HepG2 (cell line): ENCODE data around the gene AJM1. TPM values are rescaled to one million over a fixed set of nuclear protein-coding genes. Genes with fewer than 3 reads are reported as not detected.

Source experiments
- ARID2 ChIP-seq: sonication (generic); formaldehyde crosslinking; IDR thresholded peaks from 2 replicates; pipeline ENCODE4 v1.8.1; 2022; ENCODE audit warnings: mild to moderate bottlenecking, missing genetic modification reagents, borderline replicate concordance
- ATF7-NPFF ChIP-seq: sonication (generic); formaldehyde crosslinking; IDR thresholded peaks from 2 replicates; pipeline ENCODE4 v1.8.1; 2023; ENCODE audit warnings: mild to moderate bottlenecking, low read depth, missing genetic modification reagents, moderate library complexity
- ATM ChIP-seq: fragments of 450-650 bp; IDR thresholded peaks from 2 replicates; pipeline ENCODE4 v1.7.1; 2017; ENCODE audit warnings: mild to moderate bottlenecking, borderline replicate concordance
- CEBPG ChIP-seq: IDR thresholded peaks from 2 replicates; pipeline ENCODE4 v1.6.1; 2016
- HDAC1 ChIP-seq: sonication (generic); formaldehyde crosslinking; IDR thresholded peaks from 2 replicates; pipeline ENCODE4 v1.5.1; 2020; ENCODE audit warnings: mild to moderate bottlenecking, missing genetic modification reagents
- HOXA5 ChIP-seq: sonication (generic); formaldehyde crosslinking; IDR thresholded peaks from 2 replicates; pipeline ENCODE4 v1.4.0; 2020; ENCODE audit warnings: missing genetic modification reagents
- RXRB ChIP-seq: IDR thresholded peaks from 2 replicates; pipeline ENCODE4 v1.6.1; 2016; ENCODE audit warnings: borderline replicate concordance, missing genetic modification reagents, missing compliant biosample characterization
- TARDBP ChIP-seq: sonication (generic); formaldehyde crosslinking; IDR thresholded peaks from 2 replicates; pipeline ENCODE4 v1.8.0; 2022; ENCODE audit warnings: mild to moderate bottlenecking, missing genetic modification reagents
- TMF1 ChIP-seq: sonication (generic); formaldehyde crosslinking; IDR thresholded peaks from 2 replicates; pipeline ENCODE4 v1.8.1; 2022; ENCODE audit warnings: low read depth, missing genetic modification reagents
- ZNF251 ChIP-seq: sonication (generic); formaldehyde crosslinking; IDR thresholded peaks from 2 replicates; pipeline ENCODE4 v1.9.0; 2021; ENCODE audit warnings: mild to moderate bottlenecking, missing genetic modification reagents
- ZNF44 ChIP-seq: sonication (generic); formaldehyde crosslinking; IDR thresholded peaks from 2 replicates; pipeline ENCODE4 v1.5.1; 2020; ENCODE audit warnings: mild to moderate bottlenecking, missing genetic modification reagents
- ZNF615 ChIP-seq: sonication (generic); formaldehyde crosslinking; IDR thresholded peaks from 2 replicates; pipeline ENCODE4 v1.5.0; 2020; ENCODE audit warnings: mild to moderate bottlenecking, missing genetic modification reagents, borderline replicate concordance
- ZNF703 ChIP-seq: sonication (generic); formaldehyde crosslinking; IDR thresholded peaks from 2 replicates; pipeline ENCODE4 v1.5.1; 2020; ENCODE audit warnings: missing genetic modification reagents, mild to moderate bottlenecking, moderate library complexity, borderline replicate concordance
- polyA plus RNA-seq, 8 experiments: library from polyadenylated mRNA; depleted of rRNA in 3 of 8; stranded (reverse) in 7 of 8; unstranded in 1 of 8; fragments of >200 nt; fragmentation: Illumina TruSeq in 4 of 8; extraction: Trizol in 4 of 8; gene quantifications; 2 replicates each; pipeline versions ENCODE4 v1.2.1 to v1.2.3, GENCODE V29; 2011 to 2016; ENCODE audit warnings: low read depth in 4 of 8, missing spikeins in 1 of 8, mixed read lengths in 1 of 8; ENCODE audit not compliant: insufficient read depth in 1 of 8
- total RNA-seq, 5 experiments: library from RNA; depleted of rRNA; stranded (reverse); fragments of >200 nt; fragmentation: Illumina TruSeq; extraction: Trizol; gene quantifications; 2 replicates each; pipeline ENCODE4 v1.2.3, GENCODE V29; 2016; ENCODE audit warnings: low read depth in 1 of 5
- TF ChIP-seq, protein P1 (sequence below): fragments of 450-650 bp; IDR thresholded peaks from 2 replicates; pipeline ENCODE4 v1.6.1; 2016
- TF ChIP-seq, protein P2 (sequence below): sonication (generic); formaldehyde crosslinking; IDR thresholded peaks from 2 replicates; pipeline ENCODE4 v1.9.0; 2021; ENCODE audit warnings: mild to moderate bottlenecking, missing genetic modification reagents
- TF ChIP-seq, protein P3 (sequence below): sonication (generic); formaldehyde crosslinking; IDR thresholded peaks from 2 replicates; pipeline ENCODE4 v1.4.0; 2020; ENCODE audit warnings: missing genetic modification reagents
- TF ChIP-seq, protein P4 (sequence below): sonication (generic); formaldehyde crosslinking; IDR thresholded peaks from 2 replicates; pipeline ENCODE4 v1.4.0; 2020; ENCODE audit warnings: missing genetic modification reagents
- TF ChIP-seq, protein P5 (sequence below): sonication (generic); formaldehyde crosslinking; IDR thresholded peaks from 2 replicates; pipeline ENCODE4 v1.4.0; 2020; ENCODE audit warnings: missing genetic modification reagents

The AJM1 gene
- total and polyA plus RNA-seq, 2 of the 13 experiments (the other 11 are each of a cell fraction or from before 2014, with no cell fraction given), result 1.1 to 1.2 TPM

DNA sequence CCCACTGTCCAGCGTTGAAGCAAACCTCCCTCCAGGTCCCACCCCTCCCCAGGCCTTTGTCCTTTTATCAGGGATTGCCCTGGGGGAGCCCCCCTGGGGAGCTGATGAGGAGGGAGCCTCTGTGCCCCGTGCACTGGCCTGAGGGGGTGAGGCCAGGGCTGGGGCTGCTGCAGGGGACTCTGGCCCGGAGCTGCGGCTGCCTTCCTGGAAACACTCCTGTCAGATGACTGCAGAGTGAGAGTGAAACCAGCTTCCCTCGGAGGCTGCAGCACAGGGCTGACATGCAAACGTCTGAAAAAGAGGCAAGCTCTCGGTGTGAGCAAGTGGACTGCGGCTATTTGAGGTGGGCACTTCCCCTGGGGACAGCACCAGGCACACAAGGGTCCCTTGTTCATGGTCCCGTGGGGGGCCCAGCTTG, 39.4 kb downstream of the AJM1 start (continued):
- TF ChIP-seq ZNF703 (CRISPR knock-in tag) (no peak), RXRB (CRISPR knock-in tag) (0 out of 2 replicates have a peak, but pooled peaks have one; percentile 10), ATM (no peak), ZNF251 (CRISPR knock-in tag) (no peak), HDAC1 (CRISPR knock-in tag) (no peak; the same call in 1 of the 2 replicates), ZNF615 (no peak), ATF7-NPFF (CRISPR knock-in tag) (no peak), TMF1 (CRISPR knock-in tag) (no peak), HOXA5 (CRISPR knock-in tag) (no peak), CEBPG (no peak), TARDBP (CRISPR knock-in tag) (0 out of 2 replicates have a peak, but pooled peaks have one; percentile 17), ZNF44 (no peak), ARID2 (CRISPR knock-in tag) (no peak)
- TF ChIP-seq, protein P1, sequence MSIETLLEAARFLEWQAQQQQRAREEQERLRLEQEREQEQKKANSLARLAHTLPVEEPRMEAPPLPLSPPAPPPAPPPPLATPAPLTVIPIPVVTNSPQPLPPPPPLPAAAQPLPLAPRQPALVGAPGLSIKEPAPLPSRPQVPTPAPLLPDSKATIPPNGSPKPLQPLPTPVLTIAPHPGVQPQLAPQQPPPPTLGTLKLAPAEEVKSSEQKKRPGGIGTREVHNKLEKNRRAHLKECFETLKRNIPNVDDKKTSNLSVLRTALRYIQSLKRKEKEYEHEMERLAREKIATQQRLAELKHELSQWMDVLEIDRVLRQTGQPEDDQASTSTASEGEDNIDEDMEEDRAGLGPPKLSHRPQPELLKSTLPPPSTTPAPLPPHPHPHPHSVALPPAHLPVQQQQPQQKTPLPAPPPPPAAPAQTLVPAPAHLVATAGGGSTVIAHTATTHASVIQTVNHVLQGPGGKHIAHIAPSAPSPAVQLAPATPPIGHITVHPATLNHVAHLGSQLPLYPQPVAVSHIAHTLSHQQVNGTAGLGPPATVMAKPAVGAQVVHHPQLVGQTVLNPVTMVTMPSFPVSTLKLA, result no peak
- TF ChIP-seq, protein P2, sequence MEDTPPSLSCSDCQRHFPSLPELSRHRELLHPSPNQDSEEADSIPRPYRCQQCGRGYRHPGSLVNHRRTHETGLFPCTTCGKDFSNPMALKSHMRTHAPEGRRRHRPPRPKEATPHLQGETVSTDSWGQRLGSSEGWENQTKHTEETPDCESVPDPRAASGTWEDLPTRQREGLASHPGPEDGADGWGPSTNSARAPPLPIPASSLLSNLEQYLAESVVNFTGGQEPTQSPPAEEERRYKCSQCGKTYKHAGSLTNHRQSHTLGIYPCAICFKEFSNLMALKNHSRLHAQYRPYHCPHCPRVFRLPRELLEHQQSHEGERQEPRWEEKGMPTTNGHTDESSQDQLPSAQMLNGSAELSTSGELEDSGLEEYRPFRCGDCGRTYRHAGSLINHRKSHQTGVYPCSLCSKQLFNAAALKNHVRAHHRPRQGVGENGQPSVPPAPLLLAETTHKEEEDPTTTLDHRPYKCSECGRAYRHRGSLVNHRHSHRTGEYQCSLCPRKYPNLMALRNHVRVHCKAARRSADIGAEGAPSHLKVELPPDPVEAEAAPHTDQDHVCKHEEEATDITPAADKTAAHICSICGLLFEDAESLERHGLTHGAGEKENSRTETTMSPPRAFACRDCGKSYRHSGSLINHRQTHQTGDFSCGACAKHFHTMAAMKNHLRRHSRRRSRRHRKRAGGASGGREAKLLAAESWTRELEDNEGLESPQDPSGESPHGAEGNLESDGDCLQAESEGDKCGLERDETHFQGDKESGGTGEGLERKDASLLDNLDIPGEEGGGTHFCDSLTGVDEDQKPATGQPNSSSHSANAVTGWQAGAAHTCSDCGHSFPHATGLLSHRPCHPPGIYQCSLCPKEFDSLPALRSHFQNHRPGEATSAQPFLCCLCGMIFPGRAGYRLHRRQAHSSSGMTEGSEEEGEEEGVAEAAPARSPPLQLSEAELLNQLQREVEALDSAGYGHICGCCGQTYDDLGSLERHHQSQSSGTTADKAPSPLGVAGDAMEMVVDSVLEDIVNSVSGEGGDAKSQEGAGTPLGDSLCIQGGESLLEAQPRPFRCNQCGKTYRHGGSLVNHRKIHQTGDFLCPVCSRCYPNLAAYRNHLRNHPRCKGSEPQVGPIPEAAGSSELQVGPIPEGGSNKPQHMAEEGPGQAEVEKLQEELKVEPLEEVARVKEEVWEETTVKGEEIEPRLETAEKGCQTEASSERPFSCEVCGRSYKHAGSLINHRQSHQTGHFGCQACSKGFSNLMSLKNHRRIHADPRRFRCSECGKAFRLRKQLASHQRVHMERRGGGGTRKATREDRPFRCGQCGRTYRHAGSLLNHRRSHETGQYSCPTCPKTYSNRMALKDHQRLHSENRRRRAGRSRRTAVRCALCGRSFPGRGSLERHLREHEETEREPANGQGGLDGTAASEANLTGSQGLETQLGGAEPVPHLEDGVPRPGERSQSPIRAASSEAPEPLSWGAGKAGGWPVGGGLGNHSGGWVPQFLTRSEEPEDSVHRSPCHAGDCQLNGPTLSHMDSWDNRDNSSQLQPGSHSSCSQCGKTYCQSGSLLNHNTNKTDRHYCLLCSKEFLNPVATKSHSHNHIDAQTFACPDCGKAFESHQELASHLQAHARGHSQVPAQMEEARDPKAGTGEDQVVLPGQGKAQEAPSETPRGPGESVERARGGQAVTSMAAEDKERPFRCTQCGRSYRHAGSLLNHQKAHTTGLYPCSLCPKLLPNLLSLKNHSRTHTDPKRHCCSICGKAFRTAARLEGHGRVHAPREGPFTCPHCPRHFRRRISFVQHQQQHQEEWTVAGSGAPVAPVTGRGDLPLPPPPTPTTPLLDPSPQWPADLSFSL, result no peak
- TF ChIP-seq, protein P3, sequence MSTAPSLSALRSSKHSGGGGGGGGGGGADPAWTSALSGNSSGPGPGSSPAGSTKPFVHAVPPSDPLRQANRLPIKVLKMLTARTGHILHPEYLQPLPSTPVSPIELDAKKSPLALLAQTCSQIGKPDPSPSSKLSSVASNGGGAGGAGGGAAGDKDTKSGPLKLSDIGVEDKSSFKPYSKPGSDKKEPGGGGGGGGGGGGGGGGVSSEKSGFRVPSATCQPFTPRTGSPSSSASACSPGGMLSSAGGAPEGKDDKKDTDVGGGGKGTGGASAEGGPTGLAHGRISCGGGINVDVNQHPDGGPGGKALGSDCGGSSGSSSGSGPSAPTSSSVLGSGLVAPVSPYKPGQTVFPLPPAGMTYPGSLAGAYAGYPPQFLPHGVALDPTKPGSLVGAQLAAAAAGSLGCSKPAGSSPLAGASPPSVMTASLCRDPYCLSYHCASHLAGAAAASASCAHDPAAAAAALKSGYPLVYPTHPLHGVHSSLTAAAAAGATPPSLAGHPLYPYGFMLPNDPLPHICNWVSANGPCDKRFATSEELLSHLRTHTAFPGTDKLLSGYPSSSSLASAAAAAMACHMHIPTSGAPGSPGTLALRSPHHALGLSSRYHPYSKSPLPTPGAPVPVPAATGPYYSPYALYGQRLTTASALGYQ (CRISPR knock-in tag), result no peak
- TF ChIP-seq, protein P4, sequence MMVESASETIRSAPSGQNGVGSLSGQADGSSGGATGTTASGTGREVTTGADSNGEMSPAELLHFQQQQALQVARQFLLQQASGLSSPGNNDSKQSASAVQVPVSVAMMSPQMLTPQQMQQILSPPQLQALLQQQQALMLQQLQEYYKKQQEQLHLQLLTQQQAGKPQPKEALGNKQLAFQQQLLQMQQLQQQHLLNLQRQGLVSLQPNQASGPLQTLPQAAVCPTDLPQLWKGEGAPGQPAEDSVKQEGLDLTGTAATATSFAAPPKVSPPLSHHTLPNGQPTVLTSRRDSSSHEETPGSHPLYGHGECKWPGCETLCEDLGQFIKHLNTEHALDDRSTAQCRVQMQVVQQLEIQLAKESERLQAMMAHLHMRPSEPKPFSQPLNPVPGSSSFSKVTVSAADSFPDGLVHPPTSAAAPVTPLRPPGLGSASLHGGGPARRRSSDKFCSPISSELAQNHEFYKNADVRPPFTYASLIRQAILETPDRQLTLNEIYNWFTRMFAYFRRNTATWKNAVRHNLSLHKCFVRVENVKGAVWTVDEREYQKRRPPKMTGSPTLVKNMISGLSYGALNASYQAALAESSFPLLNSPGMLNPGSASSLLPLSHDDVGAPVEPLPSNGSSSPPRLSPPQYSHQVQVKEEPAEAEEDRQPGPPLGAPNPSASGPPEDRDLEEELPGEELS (CRISPR knock-in tag), result no peak
- TF ChIP-seq, protein P5, sequence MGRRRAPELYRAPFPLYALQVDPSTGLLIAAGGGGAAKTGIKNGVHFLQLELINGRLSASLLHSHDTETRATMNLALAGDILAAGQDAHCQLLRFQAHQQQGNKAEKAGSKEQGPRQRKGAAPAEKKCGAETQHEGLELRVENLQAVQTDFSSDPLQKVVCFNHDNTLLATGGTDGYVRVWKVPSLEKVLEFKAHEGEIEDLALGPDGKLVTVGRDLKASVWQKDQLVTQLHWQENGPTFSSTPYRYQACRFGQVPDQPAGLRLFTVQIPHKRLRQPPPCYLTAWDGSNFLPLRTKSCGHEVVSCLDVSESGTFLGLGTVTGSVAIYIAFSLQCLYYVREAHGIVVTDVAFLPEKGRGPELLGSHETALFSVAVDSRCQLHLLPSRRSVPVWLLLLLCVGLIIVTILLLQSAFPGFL (CRISPR knock-in tag), result no peak
